ENCODE data around the gene SZRD1.

Gene SZRD1

GRCh38 chr1:16367968-16368890 lies 1.2 kb downstream of the SZRD1 start:
- DNase-seq: peak; percentile 7

DNA sequence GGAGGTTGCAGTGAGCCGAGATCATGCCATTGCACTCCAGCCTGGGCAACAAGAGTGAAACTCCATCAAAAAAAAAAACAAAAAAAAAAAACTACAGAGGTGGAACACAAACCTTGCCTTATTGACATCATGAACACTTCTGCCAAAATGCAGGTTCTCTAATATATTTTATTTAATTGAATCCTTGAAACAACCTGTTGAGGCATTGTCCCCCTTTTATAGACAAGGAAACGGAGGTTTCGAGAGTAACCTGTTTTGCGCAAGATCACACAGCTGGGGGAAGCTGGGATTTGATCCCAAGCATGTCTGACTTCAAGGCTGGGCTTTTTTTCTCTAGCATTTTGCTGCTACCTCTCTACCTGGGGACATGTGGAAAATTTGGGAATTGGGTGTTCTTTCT lies 2.8 kb downstream of the SZRD1 start:
- no peak for DNase-seq

GRCh38 chr1:16371725-16372124 lies 4.7 kb downstream of the SZRD1 start:
- no peak for DNase-seq

DNA sequence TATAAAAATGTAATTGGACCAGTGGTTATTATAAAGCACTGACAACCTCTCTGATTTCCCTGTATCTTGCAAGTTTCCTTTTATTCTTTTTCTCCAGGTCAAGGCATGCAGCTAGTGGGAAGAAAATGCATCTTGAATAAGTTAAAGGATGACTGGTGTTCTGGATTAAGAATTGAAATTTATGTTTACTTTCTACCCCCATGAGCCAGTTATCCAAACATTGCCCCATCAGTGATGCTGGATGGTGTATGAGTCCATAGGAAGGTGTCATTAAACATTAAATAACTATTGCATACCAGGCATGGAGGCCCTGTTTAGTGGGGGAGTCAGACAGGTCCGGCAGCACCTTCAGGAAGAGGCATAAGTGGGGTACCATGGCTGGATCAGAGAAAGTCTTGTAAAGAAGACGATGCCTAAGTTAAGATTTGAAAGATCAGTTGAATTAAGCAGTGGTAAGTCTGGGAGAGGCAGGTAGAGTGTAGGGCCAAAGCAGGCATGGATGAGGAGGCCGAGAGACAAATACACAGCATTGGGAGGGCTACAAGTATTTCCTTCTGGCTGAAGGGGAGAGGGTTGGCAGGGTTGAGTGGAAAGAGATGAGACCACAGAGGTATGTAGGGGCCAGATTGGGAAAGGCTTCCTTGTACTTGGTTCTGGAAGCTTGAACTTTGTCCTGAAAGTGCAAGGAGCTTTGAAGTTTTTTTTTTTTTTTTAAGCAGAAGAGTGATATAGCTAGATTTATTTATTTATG lies 5.7 kb downstream of the SZRD1 start:
- no peak for DNase-seq

GRCh38 chr1:16374266-16374665 lies 7.2 kb downstream of the SZRD1 start:
- no peak for DNase-seq

GRCh38 chr1:16375521-16376340 lies 8.7 kb downstream of the SZRD1 start:
- no peak for DNase-seq

DNA sequence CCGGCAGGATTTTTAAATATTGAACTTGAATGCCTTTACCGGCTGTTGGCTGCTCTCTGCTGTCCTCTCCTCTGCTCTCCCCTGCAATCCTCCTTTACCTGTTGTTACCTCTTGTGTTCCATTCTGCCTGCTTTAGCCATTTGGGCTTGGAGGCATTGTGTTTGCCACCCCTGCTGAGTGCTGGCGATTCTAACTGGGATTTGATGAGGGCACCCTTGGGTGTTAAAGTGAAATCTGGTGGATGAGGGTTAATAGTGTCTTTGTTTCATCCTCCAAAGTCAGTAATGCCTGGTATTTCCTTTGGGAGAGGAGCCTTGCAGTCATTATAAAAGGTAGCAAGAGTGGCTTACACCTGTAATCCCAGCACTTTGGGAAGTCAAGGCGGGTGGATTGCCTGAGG lies 9.9 kb downstream of the SZRD1 start:
- DNase-seq: no peak

DNA sequence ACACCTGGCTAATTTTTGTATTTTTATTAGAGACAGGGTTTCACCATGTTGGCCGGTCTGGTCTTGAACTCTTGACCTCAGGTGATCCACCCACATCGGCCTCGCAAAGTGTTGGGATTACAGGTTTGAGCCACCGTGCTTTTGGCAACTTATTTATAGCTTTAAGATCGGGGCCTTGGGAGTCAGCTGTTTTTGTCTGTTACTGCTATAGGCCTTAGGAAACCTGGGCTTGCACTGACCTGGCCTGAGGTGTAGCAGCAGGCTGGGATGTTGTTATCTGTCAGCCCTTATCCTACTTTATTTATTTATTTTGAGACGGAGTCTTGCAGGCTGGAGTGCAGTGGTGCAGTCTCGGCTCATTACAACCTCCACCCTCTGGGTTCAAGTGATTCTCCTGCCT lies 11.4 kb downstream of the SZRD1 start:
- no peak for DNase-seq

DNA sequence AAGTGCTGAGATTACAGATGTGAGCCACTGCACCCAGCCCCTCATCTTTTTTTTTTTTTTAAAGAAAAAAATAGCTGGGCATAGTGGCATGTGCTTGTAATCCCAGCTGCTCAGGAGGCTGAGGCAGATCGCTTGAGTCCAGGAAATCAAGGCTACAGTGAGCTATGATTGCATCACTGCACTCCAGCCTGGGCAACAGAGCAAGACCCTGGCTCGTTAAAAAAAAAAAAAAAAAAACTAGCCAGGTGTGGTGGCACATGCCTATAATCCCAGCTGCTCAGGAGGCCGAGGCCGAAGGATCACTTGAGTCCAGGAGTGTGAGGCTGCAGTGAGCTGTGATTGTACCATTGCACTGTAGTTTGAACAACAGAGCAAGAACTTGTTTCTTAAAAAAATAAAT lies 13.8 kb downstream of the SZRD1 start:
- no peak for DNase-seq

GRCh38 chr1:16383888-16384287 lies 16.8 kb downstream of the SZRD1 start:
- DNase-seq: no peak

DNA sequence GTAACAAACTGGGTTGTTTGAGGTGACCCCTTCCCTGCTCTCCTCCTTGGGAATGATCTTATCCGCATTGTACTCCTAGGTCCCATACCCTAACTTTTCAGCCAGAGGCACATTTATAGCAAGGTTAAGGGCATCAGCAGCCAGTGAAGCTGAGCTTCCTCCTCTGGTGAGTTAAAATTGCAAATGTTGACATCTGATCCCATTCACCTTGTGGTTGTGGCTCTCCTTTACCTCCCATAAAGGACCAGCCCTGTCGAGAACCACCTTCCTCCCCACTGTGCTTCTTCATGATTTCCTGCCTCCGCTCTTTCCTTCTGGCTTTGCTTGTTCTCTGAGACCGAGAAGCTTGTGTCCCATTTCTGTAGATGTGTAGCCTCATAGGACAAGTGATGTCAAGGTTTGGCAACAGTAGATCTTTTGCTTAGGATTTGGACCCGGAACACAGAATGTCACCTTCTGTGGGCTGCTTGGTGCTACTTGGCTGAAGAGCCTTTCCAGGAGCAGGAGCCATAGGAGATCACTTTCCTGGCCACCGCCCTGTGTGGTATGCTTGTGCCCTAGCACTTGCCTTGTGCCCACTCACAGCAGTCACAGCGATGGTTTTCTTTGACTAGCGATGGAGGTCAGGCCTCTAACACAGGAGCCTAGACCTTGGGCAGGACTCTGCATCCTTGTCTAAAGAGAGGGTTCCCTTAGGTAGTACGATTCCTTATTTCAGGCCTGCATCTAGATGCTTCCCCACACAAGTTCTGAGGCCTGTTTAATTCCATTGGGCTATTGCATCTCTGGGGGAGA lies 18.8 kb downstream of the SZRD1 start:
- DNase-seq: no peak

- no peak for DNase-seq
These were observed 19.5 kb downstream of the SZRD1 start for GRCh38 chr1:16386454-16387113.

DNA sequence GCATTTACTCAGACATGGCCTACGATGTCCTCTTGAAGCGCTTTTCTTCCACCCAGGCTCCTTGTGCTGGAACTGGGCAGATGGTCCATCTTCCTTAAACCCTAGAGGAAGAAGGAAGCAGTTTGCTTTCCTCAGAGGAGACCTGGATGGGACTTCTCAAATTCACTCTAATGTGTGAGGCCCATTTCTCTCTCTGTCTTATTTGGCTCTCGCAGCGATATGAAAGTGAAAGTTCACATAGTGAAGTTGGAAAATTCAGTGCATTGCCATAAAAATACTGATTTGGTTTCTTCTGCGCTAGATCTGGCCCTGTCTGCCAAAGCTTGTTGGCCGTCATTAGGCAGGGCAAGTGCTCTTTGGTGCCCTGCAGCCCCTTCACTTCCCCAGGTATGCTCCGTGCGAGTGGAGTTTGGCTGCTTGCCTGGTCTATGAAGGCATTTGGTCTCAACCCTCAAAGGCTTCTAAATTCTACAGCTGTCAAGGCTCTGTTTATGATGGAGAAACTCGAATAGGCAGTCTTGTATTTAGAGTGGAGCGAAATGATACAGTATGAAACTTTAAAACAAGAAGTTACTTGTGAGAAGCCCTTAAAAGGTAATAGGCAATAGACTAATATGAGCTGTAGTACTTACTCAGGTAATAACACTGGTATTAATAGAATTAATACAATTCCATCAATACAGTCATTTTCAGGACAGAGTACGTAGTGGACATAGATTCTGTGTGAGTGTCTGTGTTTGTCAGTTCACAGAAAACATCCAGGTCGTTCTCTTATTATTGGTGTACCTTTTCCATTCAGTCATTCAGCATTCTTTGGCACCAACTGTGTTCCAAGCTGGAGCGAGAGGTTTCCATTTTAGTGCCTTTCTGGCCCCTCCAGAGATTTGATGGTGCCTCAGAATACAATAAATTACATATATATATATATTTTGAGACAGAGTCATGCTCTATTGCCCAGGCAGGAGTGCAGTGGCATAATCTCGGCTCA lies 20.5 kb downstream of the SZRD1 start:
- peak; percentile 92 for DNase-seq

- no peak for DNase-seq
These were observed 24.4 kb downstream of the SZRD1 start for GRCh38 chr1:16391411-16391810.

DNA sequence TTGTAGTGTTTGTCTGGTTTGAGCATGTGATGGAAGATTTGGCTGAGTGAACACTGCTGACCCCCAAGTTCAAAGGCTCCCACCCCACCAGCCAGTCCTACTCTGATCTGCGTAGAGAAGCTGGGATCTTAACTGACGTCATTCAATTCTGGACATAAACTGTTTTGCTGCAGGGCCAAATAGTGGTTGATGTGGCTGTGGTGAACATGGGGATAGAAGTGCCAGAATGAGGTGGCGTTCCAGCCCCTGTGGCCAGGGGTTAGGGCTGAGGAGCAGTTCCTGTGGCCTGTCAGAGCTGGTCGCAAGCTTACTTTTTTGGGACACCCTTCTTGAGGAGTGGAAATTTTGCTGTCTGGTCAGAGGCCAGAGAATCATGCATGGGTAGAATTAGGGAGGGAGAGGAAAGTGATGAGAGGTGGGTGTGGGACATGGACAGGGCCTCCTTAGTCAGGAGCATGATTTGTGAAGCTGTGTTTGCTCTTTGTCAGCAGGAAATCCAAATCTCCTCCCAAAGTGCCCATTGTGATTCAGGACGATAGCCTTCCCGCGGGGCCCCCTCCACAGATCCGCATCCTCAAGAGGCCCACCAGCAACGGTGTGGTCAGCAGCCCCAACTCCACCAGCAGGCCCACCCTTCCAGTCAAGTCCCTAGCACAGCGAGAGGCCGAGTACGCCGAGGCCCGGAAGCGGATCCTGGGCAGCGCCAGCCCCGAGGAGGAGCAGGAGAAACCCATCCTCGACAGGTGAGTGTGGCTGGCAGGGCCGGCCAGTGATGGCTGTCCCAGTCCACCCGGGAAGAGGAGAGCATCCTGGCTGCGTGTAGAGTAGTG lies 25.9 kb downstream of the SZRD1 start:
- DNase-seq: no peak

GRCh38 chr1:16393570-16394521 lies 26.8 kb downstream of the SZRD1 start:
- no peak for DNase-seq

DNA sequence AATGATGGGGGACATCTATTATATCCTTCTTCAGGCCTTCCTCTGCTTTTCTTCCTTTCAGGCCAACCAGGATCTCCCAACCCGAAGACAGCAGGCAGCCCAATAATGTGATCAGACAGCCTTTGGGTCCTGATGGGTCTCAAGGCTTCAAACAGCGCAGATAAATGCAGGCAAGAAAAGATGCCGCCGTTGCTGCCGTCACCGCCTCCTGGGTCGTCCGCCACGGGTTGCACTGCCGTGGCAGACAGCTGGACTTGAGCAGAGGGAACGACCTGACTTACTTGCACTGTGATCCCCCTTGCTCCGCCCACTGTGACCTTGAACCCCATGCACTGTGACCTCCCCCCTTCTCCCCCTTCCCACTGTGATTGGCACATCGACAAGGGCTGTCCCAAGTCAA lies 27.9 kb downstream of the SZRD1 start:
- no peak for DNase-seq

DNA sequence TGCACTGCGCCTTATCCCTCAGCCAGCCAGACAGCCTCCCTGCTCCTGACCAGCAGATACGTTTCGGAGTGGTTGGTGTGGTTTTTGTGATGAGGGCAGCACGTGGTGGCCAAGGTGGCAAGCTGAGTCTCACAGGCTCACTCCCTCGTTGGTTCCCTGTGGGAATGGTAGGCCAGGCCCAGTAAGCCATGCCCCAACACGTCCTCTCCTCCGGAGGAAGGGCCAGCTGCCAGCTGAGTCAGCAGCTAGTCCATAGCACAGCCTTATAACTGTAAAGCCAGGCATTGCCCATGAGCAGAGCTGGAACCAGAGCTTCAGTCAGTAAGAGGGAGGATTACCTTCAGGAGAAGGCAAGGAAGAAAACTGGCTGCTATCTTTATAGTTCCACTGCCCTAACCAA lies 29.5 kb downstream of the SZRD1 start:
- DNase-seq: no peak

Measured in DMS79 (cell line).